Ectodermal cell (in vitro differentiated cells): ENCODE data around the gene ANGPT4.
"Not testable (repeated sequence)": the region's sequence is repeated elsewhere in the genome, so short reads cannot be mapped to it uniquely, and the experiment has no call there.

Experiments
- H3K27ac ChIP-seq: 2 replicates; pipeline ENCODE4 v1.7.0; 2013; ENCODE audit warnings: mild to moderate bottlenecking, low read depth, low read length; ENCODE audit not compliant: insufficient read depth, poor library complexity, severe bottlenecking
- H3K27me3 ChIP-seq: 2 replicates; pipeline ENCODE4 v1.7.0; 2013; ENCODE audit warnings: mild to moderate bottlenecking, low read length; ENCODE audit not compliant: insufficient read depth, control insufficient read depth, poor library complexity, severe bottlenecking
- H3K36me3 ChIP-seq: one replicate; pipeline ENCODE4 v1.7.0; 2013; ENCODE audit warnings: low read length; ENCODE audit not compliant: control insufficient read depth, insufficient read depth
- H3K4me1 ChIP-seq: one replicate; pipeline ENCODE4 v1.7.0; 2013; ENCODE audit warnings: low read length; ENCODE audit not compliant: control insufficient read depth, insufficient read depth
- H3K4me3 ChIP-seq: 2 replicates; pipeline ENCODE4 v1.7.0; 2013; ENCODE audit warnings: low read depth, low read length, control low read depth; ENCODE audit not compliant: insufficient read depth
- H3K9me3 ChIP-seq: 2 replicates; pipeline ENCODE4 v1.7.0; 2013; ENCODE audit warnings: mild to moderate bottlenecking, low read length, moderate library complexity; ENCODE audit not compliant: control insufficient read depth
- WGBS, 2 experiments: methylation state at CpG; one replicate each; pipeline ENCODE4 v1.1.7; 2013; ENCODE audit warnings: missing lambda C conversion rate in 2 of 2; 5-methylcytosine and 5-hydroxymethylcytosine counted together

The ANGPT4 gene

GRCh38 chr20:829551-829950 lies 86.6 kb downstream of the ANGPT4 start:
- Histone ChIP-seq H3K4me3 (no peak overlapping the region), H3K27me3 (peaks cover 7% of the 10 kb centered on the region), H3K9me3 (no peaks in the 10 kb centered on the region), H3K27ac (no peak overlapping the region), H3K36me3 (no peaks in the 10 kb centered on the region), H3K4me1 (no peaks in the 10 kb centered on the region)
- WGBS, 2 experiments, result 87 to 91% methylated on average over 2 of the region's 2 CpGs

DNA sequence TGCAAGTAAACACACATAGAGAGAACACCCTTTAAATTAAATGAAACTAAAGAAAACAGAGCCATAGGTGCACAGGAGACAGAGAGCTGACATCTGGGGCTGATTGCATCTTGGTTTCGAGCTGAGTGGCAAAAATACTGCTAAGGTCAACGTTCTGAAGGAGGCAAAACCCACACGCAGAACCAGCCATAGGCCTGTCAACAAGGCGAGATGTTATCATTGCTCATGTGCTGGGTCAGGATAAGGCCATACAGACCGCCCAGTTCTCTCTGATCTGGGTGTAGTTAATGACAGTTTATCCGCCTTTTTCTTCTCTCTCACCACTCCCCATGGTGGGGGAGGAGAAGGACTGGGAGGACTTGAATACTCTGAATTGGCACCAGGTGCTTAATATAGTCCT lies 87.1 kb downstream of the ANGPT4 start:
- Histone ChIP-seq H3K27ac (no peak overlapping the region), H3K36me3 (no peaks in the 10 kb centered on the region), H3K4me1 (no peaks in the 10 kb centered on the region), H3K4me3 (no peak overlapping the region), H3K27me3 (peaks cover 1% of the 10 kb centered on the region), H3K9me3 (no peaks in the 10 kb centered on the region)
- WGBS, 2 experiments, result 69 to 87% methylated on average over 5 to 6 of the region's 6 CpGs

DNA sequence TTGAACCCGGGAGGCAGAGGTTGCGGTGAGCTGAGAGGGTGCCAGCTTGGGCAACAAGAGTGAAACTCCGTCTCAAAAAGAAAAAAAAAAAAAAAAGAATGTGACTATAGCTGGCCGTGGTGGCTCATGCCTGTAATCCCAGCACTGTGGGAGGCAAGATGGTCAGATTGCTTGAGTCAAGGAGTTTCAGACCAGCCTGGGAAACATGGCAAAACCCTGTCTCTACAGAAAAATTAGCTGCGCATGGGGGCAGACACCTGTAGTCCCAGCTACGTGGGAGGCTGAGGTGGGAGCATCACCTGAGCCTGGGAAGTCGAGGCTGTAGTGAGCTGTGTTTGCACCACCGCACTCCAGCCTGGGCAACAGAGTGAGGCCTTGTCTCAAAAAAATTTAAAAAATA lies 88.2 kb downstream of the ANGPT4 start:
- H3K27me3 ChIP-seq, H3K4me3 ChIP-seq, H3K9me3 ChIP-seq, H3K4me1 ChIP-seq, H3K36me3 ChIP-seq, H3K27ac ChIP-seq: not testable (repeated sequence)
- WGBS, 2 experiments, result 88 to 92% methylated on average over 7 to 8 of the region's 8 CpGs

DNA sequence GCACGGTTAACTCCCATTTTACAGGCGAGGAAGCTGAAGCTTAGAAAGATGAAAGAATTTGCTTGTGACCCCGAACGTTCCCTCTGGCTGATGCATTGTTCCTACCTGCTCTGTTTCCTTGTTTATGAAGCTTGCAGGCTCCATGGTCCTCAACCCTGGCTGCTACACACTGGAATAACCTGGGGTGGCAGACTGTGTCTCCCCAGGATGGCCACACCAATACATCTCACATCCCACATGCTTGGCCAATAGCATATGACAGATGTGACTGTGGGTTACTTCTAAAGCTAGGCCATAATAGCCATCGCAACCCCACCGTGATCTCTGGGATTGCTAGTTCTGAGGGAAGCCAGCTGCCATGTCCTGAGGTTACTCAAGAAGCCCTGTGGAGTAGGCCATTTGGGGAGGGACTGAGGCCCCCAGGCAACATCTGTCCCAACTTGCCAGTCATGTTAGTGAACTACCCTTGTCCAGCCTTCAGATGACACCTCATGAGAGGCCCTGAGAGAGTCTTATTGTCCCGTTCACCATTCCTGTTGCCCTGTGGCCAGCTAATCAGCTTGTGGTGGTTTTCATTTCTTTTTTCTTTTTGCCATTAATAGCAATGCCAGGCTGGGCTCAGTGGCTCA lies 89.3 kb downstream of the ANGPT4 start:
- Histone ChIP-seq H3K27me3 (no peaks in the 10 kb centered on the region), H3K4me3 (no peak overlapping the region), H3K27ac (no peak overlapping the region), H3K4me1 (peaks cover 7% of the 10 kb centered on the region), H3K36me3 (no peaks in the 10 kb centered on the region), H3K9me3 (no peaks in the 10 kb centered on the region)
- 90 to 94% methylated on average over 7 of the region's 7 CpGs for WGBS, 2 experiments

- H3K4me1 ChIP-seq, result peaks cover 7% of the 10 kb centered on the region
- no peaks in the 10 kb centered on the region for H3K36me3 ChIP-seq
- no peak overlapping the region for H3K4me3 ChIP-seq
- H3K27me3 ChIP-seq, result no peaks in the 10 kb centered on the region
- H3K27ac ChIP-seq, result no peak overlapping the region
- 87 to 95% methylated on average over 9 of the region's 9 CpGs for WGBS, 2 experiments
- H3K9me3 ChIP-seq, result no peaks in the 10 kb centered on the region
Measured at GRCh38 chr20:825710-826421, 90.3 kb downstream of the ANGPT4 start.

DNA sequence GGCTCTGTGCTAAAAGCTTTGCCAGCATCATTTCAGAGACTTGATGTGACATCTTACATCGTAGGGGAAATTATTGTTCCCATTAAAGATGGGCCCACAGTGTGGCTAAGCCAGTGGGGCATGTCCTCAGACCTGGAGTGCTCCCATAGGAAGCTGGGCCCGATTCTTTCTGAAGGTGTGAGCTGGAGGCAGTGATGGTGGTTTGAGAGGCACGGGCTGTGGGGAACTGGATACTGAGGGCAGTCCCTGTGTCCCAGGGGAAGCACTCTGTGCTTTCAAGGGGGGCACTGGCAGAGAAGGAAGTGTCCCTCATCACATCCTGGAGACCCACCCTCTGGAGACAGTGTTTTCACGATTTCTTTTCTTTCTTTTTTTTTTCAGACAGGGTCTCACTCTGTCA lies 91.2 kb downstream of the ANGPT4 start:
- H3K36me3 ChIP-seq, result no peaks in the 10 kb centered on the region
- no peaks in the 10 kb centered on the region for H3K27me3 ChIP-seq
- H3K4me3 ChIP-seq, result no peak overlapping the region
- 92% methylated on average over 4 of the region's 4 CpGs for WGBS, 2 experiments
- H3K27ac ChIP-seq, result no peak overlapping the region
- peaks cover 7% of the 10 kb centered on the region for H3K4me1 ChIP-seq
- H3K9me3 ChIP-seq, result no peaks in the 10 kb centered on the region

DNA sequence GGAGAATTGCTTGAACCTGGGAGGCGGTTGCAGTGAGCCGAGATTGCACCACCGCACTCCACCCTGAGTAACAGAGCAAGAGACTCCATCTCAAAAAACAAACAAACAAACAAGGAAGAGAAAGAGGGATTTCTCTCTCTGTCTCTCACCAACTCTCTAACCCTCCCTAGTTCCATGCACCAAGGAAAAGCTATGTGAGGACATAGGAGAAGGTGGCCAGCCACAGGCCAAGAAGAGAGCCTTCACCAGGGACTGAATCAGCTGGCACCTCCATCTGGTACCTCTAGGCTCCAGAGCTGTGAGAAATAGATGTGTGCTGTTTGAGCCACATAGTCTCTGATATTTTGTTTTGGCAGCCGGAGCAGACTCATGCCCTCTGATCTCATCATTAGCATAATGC lies 91.6 kb downstream of the ANGPT4 start:
- peaks cover 7% of the 10 kb centered on the region for H3K4me1 ChIP-seq
- H3K27me3 ChIP-seq, result no peaks in the 10 kb centered on the region
- H3K36me3 ChIP-seq, result no peaks in the 10 kb centered on the region
- no peaks in the 10 kb centered on the region for H3K9me3 ChIP-seq
- H3K27ac ChIP-seq, result no peak overlapping the region
- H3K4me3 ChIP-seq, result no peak overlapping the region
- 97% methylated on average over 4 of the region's 4 CpGs for WGBS, 2 experiments

- no peaks in the 10 kb centered on the region for H3K27me3 ChIP-seq
- H3K36me3 ChIP-seq, result no peaks in the 10 kb centered on the region
- H3K9me3 ChIP-seq, result no peaks in the 10 kb centered on the region
- peaks cover 7% of the 10 kb centered on the region for H3K4me1 ChIP-seq
- no peak overlapping the region for H3K4me3 ChIP-seq
- H3K27ac ChIP-seq, result no peak overlapping the region
- 86 to 91% methylated on average over 4 of the region's 4 CpGs for WGBS, 2 experiments
Measured at GRCh38 chr20:823574-823902, 92.6 kb downstream of the ANGPT4 start.

DNA sequence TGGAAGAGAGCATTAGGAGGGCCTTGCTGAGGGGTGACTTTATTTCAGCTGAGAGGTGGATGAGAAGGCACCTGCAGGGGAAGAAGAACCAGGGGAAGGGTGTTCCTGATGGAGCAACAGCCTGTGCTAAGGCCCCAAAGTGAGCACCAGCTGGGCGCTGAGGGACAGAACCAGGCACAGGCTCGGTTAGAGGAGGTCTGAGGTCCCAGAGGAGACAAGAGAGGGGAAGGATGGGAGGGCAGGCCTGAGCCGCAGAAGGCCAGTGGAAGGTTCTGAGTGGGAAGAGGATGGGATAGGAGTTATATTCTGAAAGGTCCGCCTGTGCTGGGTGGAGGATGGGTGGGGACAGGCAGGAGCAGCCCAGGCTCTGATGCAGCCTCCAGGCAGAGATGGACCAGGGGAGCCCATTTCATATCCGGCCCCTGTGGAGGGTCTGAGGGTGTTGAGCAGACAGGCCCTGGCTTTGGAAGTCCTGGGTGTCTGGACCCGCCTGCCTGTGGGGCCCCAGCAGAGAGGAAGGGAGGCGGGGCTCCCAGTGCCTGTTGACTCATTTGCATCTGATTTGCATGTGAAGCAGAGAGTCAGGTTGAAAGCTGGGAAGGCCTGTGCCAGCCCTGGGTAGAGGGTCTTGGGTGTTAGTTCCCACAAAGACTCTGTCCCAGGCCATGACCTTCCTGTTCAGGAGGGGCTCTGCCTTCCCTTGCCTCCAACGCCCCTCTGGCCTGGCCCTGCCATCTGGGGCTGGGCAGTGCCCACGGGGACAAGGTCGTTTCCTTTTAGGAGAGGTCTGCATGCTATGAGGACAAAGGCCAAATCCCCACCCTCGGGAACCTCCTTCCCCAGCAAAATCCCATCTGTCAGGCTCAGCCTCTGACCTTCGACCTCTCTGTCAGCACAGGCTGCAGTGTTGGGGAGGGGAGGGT lies 93.2 kb downstream of the ANGPT4 start:
- 73 to 76% methylated on average over 12 of the region's 12 CpGs for WGBS, 2 experiments
- no peak overlapping the region for H3K4me3 ChIP-seq
- no peaks in the 10 kb centered on the region for H3K27me3 ChIP-seq
- H3K4me1 ChIP-seq, result peaks cover 7% of the 10 kb centered on the region
- peak overlapping the region; percentile 39 for H3K27ac ChIP-seq
- no peaks in the 10 kb centered on the region for H3K36me3 ChIP-seq
- no peaks in the 10 kb centered on the region for H3K9me3 ChIP-seq

DNA sequence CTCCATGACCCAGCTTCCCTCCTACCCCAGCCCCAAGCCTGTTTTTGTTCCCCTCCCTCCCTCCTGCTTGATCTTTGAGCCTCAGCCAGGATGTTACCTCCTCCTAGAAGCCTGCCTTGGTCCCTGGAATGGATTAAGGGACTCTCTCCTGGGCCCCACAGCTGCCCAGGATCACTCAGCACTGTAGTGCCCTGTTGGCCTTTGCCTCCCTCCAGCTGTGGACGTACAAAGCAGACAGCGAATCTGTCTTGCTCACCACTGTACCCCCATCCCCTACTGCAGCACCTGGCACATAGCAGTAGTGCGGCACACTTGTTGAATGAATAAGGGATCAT lies 94.4 kb downstream of the ANGPT4 start:
- H3K36me3 ChIP-seq, result no peaks in the 10 kb centered on the region
- peaks cover 7% of the 10 kb centered on the region for H3K4me1 ChIP-seq
- H3K27ac ChIP-seq, result no peak overlapping the region
- H3K4me3 ChIP-seq, result no peak overlapping the region
- H3K9me3 ChIP-seq, result no peaks in the 10 kb centered on the region
- WGBS, 2 experiments, result 87 to 90% methylated on average over 3 of the region's 3 CpGs
- no peaks in the 10 kb centered on the region for H3K27me3 ChIP-seq
